GM23338 (cell line): ENCODE results near the gene COLEC12.

Source experiments
- CREB1 ChIP-seq: fragments of 250-450 bp; sonication (Bioruptor Pico); IDR thresholded peaks from 2 replicates; pipeline ENCODE4 v1.5.0; 2020; ENCODE audit warnings: low read depth, mild to moderate bottlenecking, moderate library complexity
- CTCF ChIP-seq, 2 experiments: fragments of 200-600 bp in 1 of 2; sonication (generic) in 1 of 2; conservative IDR thresholded peaks; 2 replicates each; pipeline versions ENCODE4 v1.5.1 to v1.6.1; 2016 to 2017; ENCODE audit warnings: antibody characterized with exemption in 2 of 2, low read depth in 2 of 2, mild to moderate bottlenecking in 2 of 2, moderate library complexity in 1 of 2
- EZH2 ChIP-seq: fragments of 200-600 bp; sonication (generic); IDR thresholded peaks from one replicate; pipeline ENCODE4 v1.8.0; 2017; ENCODE audit warnings: antibody characterized with exemption, mild to moderate bottlenecking, low read depth; ENCODE audit not compliant: unreplicated experiment
- EZH2phosphoT487 ChIP-seq: fragments of 200-600 bp; sonication (generic); IDR thresholded peaks from one replicate; pipeline ENCODE4 v1.8.1; 2018; ENCODE audit warnings: antibody characterized with exemption; ENCODE audit not compliant: unreplicated experiment
- JUNB ChIP-seq: IDR thresholded peaks from one replicate; pipeline ENCODE4 v1.6.1; 2016; ENCODE audit warnings: antibody characterized with exemption; ENCODE audit not compliant: unreplicated experiment
- NANOG ChIP-seq: IDR thresholded peaks from 2 replicates; pipeline ENCODE4 v1.6.1; 2016; ENCODE audit warnings: antibody characterized with exemption, borderline replicate concordance
- POLR2AphosphoS5 ChIP-seq: IDR thresholded peaks from 2 replicates; pipeline ENCODE4 v1.6.1; 2016; ENCODE audit warnings: antibody characterized with exemption, low read depth
- STAT1 ChIP-seq: IDR thresholded peaks from one replicate; pipeline ENCODE4 v1.6.1; 2016; ENCODE audit warnings: antibody characterized with exemption; ENCODE audit not compliant: unreplicated experiment
- ZNF114 ChIP-seq: fragments of 250-450 bp; sonication (Bioruptor Pico); IDR thresholded peaks from 2 replicates; pipeline ENCODE4 v1.5.0; 2020; ENCODE audit warnings: mild to moderate bottlenecking, moderate library complexity
- ZNF331 ChIP-seq: fragments of 250-450 bp; sonication (Bioruptor Pico); IDR thresholded peaks from 2 replicates; pipeline ENCODE4 v1.5.0; 2020; ENCODE audit warnings: low read depth, mild to moderate bottlenecking, moderate library complexity
- TF ChIP-seq, protein P1 (sequence below): IDR thresholded peaks from 2 replicates; pipeline ENCODE4 v1.6.1; 2016; ENCODE audit warnings: antibody characterized with exemption
- TF ChIP-seq, protein P2 (sequence below): IDR thresholded peaks from one replicate; pipeline ENCODE4 v1.6.1; 2018; ENCODE audit warnings: antibody characterized with exemption; ENCODE audit not compliant: unreplicated experiment
- TF ChIP-seq, protein P3 (sequence below): fragments of 250-450 bp; sonication (Bioruptor Pico); IDR thresholded peaks from 2 replicates; pipeline ENCODE4 v1.5.0; 2020; ENCODE audit warnings: mild to moderate bottlenecking, moderate library complexity

- TF ChIP-seq CTCF (conservative IDR thresholded peaks at IDR 0.05; ENCODE audit: low read depth in 2 of 2) (no peak), NANOG (no peak), STAT1 (no peak), CREB1 (CRISPR knock-in tag) (no peak), EZH2phosphoT487 (no peak), EZH2 (no peak), POLR2AphosphoS5 (no peak), JUNB (no peak), ZNF331 (CRISPR knock-in tag) (no peak), ZNF114 (no peak)
- TF ChIP-seq, protein P1, sequence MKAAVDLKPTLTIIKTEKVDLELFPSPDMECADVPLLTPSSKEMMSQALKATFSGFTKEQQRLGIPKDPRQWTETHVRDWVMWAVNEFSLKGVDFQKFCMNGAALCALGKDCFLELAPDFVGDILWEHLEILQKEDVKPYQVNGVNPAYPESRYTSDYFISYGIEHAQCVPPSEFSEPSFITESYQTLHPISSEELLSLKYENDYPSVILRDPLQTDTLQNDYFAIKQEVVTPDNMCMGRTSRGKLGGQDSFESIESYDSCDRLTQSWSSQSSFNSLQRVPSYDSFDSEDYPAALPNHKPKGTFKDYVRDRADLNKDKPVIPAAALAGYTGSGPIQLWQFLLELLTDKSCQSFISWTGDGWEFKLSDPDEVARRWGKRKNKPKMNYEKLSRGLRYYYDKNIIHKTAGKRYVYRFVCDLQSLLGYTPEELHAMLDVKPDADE, result no peak
- TF ChIP-seq, protein P2, sequence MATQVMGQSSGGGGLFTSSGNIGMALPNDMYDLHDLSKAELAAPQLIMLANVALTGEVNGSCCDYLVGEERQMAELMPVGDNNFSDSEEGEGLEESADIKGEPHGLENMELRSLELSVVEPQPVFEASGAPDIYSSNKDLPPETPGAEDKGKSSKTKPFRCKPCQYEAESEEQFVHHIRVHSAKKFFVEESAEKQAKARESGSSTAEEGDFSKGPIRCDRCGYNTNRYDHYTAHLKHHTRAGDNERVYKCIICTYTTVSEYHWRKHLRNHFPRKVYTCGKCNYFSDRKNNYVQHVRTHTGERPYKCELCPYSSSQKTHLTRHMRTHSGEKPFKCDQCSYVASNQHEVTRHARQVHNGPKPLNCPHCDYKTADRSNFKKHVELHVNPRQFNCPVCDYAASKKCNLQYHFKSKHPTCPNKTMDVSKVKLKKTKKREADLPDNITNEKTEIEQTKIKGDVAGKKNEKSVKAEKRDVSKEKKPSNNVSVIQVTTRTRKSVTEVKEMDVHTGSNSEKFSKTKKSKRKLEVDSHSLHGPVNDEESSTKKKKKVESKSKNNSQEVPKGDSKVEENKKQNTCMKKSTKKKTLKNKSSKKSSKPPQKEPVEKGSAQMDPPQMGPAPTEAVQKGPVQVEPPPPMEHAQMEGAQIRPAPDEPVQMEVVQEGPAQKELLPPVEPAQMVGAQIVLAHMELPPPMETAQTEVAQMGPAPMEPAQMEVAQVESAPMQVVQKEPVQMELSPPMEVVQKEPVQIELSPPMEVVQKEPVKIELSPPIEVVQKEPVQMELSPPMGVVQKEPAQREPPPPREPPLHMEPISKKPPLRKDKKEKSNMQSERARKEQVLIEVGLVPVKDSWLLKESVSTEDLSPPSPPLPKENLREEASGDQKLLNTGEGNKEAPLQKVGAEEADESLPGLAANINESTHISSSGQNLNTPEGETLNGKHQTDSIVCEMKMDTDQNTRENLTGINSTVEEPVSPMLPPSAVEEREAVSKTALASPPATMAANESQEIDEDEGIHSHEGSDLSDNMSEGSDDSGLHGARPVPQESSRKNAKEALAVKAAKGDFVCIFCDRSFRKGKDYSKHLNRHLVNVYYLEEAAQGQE, result no peak
- TF ChIP-seq, protein P3, sequence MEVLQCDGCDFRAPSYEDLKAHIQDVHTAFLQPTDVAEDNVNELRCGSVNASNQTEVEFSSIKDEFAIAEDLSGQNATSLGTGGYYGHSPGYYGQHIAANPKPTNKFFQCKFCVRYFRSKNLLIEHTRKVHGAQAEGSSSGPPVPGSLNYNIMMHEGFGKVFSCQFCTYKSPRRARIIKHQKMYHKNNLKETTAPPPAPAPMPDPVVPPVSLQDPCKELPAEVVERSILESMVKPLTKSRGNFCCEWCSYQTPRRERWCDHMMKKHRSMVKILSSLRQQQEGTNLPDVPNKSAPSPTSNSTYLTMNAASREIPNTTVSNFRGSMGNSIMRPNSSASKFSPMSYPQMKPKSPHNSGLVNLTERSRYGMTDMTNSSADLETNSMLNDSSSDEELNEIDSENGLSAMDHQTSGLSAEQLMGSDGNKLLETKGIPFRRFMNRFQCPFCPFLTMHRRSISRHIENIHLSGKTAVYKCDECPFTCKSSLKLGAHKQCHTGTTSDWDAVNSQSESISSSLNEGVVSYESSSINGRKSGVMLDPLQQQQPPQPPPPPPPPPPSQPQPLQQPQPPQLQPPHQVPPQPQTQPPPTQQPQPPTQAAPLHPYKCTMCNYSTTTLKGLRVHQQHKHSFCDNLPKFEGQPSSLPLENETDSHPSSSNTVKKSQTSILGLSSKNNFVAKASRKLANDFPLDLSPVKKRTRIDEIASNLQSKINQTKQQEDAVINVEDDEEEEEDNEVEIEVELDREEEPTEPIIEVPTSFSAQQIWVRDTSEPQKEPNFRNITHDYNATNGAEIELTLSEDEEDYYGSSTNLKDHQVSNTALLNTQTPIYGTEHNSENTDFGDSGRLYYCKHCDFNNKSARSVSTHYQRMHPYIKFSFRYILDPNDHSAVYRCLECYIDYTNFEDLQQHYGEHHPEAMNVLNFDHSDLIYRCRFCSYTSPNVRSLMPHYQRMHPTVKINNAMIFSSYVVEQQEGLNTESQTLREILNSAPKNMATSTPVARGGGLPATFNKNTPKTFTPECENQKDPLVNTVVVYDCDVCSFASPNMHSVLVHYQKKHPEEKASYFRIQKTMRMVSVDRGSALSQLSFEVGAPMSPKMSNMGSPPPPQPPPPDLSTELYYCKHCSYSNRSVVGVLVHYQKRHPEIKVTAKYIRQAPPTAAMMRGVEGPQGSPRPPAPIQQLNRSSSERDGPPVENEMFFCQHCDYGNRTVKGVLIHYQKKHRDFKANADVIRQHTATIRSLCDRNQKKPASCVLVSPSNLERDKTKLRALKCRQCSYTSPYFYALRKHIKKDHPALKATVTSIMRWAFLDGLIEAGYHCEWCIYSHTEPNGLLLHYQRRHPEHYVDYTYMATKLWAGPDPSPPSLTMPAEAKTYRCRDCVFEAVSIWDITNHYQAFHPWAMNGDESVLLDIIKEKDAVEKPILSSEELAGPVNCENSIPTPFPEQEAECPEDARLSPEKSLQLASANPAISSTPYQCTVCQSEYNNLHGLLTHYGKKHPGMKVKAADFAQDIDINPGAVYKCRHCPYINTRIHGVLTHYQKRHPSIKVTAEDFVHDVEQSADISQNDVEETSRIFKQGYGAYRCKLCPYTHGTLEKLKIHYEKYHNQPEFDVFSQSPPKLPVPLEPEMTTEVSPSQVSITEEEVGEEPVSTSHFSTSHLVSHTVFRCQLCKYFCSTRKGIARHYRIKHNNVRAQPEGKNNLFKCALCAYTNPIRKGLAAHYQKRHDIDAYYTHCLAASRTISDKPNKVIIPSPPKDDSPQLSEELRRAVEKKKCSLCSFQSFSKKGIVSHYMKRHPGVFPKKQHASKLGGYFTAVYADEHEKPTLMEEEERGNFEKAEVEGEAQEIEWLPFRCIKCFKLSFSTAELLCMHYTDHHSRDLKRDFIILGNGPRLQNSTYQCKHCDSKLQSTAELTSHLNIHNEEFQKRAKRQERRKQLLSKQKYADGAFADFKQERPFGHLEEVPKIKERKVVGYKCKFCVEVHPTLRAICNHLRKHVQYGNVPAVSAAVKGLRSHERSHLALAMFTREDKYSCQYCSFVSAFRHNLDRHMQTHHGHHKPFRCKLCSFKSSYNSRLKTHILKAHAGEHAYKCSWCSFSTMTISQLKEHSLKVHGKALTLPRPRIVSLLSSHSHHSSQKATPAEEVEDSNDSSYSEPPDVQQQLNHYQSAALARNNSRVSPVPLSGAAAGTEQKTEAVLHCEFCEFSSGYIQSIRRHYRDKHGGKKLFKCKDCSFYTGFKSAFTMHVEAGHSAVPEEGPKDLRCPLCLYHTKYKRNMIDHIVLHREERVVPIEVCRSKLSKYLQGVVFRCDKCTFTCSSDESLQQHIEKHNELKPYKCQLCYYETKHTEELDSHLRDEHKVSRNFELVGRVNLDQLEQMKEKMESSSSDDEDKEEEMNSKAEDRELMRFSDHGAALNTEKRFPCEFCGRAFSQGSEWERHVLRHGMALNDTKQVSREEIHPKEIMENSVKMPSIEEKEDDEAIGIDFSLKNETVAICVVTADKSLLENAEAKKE (CRISPR knock-in tag), result no peak
Observed at GRCh38 chr18:320155-320554, 180.3 kb downstream of the COLEC12 start.
